ENCODE data around the gene LILRB2. TPM values are rescaled to one million over a fixed set of nuclear protein-coding genes. Genes with fewer than 3 reads are reported as not detected.
"Not testable (repeated sequence)": the region's sequence is repeated elsewhere in the genome, so short reads cannot be mapped to it uniquely, and the experiment has no call there.

LILRB2 gene
- total and polyA plus RNA-seq, 2 donors (not counting 1 experiment from before 2014, with no cell fraction given): 8.3 to 12.4 TPM

DNA sequence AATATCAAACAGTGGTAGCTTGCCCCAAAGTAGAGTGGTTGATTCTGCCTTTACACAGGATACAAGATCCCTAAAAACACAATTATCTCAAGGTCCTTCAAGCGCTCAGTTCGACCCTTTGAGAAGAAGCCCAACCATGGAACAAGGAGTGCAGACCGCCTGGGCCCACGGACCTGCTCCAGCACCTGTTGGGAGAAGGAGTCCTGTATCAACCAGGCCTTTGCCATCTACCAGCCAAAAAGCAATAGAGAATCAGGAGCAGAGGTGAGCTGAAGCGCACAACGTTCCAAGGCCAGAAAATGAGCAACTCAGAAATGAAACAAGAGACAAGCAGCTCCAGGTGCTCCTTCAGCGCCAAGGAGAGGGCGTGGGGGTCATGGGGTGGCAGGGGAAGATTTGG is 51.8 kb downstream of the LILRB2 start:
- ChIA-PET POLR2A (no interaction called here), CTCF (interaction anchor here (0.7 to 1.6 kb wide), 5 partner anchors 40 to 565 kb away, joined by 3 to 4 read pairs (median 3); partner anchors contain the start of gene MBOAT7)
- H3K4me3 Mint-ChIP-seq: no peak overlapping the region
- ATAC-seq (ENCODE audit: low read depth): no peak
- Histone ChIP-seq H3K79me2 (ENCODE audit: control insufficient read depth, insufficient read depth, low read length) (no peaks in the 10 kb centered on the region), H3K4me2 (replicated peaks; ENCODE audit: low read depth, low read length, poor library complexity, severe bottlenecking) (no peak overlapping the region), H3K36me3 (replicated peaks in 1 of 2; ENCODE audit: control extremely low read depth in 1 of 2, control insufficient read depth in 1 of 2, extremely low read depth in 1 of 2, insufficient read depth in 2 of 2, low read length in 1 of 2) (no peaks in the 10 kb centered on the region), H3K27me3 (replicated peaks in 1 of 4; ENCODE audit: control extremely low read depth in 1 of 4, control insufficient read depth in 3 of 4, insufficient read depth in 4 of 4, low read length in 3 of 4) (peaks cover 0 to 44% (median 14%) of the 10 kb centered on the region in 4 experiments), H3K27ac (ENCODE audit: low read length in 2 of 2) (no peak overlapping the region), H3K4me1 (ENCODE audit: control insufficient read depth in 2 of 2, insufficient read depth in 2 of 2, low read length in 2 of 2) (peaks cover 4 to 7% of the 10 kb centered on the region in 2 donors), H3K4me3 (ENCODE audit: control extremely low read depth in 1 of 5, extremely low read depth in 1 of 5, insufficient read depth in 1 of 5, low read depth in 2 of 5, low read length in 4 of 5) (no peak overlapping the region), H4K20me1 (ENCODE audit: control insufficient read depth, insufficient read depth, low read length, poor library complexity, severe bottlenecking) (no peaks in the 10 kb centered on the region), H3K9ac (ENCODE audit: low read length) (no peak overlapping the region), H2AFZ (ENCODE audit: insufficient read depth, low read depth, low read length, poor library complexity, severe bottlenecking) (no peak overlapping the region), H3K9me3 (ENCODE audit: control extremely low read depth in 1 of 3, control insufficient read depth in 2 of 3, insufficient read depth in 1 of 3, low read length in 2 of 3) (peaks cover 0 to 2% (median 0%) of the 10 kb centered on the region in 3 donors)
- peaks cover 3% of the 10 kb centered on the region for H3K4me1 Mint-ChIP-seq
- no peak for DNase-seq
- WGBS (ENCODE audit: insufficient coverage): 96% methylated on average over 8 of the region's 8 CpGs
- intact Hi-C loops (cut with micrococcal nuclease): no loop called here
- H3K9me3 Mint-ChIP-seq (ENCODE audit: insufficient read depth): no peaks in the 10 kb centered on the region
- no peak overlapping the region for H3K27ac Mint-ChIP-seq
- peaks cover 32% of the 10 kb centered on the region for H3K27me3 Mint-ChIP-seq
- TF ChIP-seq, protein P1, sequence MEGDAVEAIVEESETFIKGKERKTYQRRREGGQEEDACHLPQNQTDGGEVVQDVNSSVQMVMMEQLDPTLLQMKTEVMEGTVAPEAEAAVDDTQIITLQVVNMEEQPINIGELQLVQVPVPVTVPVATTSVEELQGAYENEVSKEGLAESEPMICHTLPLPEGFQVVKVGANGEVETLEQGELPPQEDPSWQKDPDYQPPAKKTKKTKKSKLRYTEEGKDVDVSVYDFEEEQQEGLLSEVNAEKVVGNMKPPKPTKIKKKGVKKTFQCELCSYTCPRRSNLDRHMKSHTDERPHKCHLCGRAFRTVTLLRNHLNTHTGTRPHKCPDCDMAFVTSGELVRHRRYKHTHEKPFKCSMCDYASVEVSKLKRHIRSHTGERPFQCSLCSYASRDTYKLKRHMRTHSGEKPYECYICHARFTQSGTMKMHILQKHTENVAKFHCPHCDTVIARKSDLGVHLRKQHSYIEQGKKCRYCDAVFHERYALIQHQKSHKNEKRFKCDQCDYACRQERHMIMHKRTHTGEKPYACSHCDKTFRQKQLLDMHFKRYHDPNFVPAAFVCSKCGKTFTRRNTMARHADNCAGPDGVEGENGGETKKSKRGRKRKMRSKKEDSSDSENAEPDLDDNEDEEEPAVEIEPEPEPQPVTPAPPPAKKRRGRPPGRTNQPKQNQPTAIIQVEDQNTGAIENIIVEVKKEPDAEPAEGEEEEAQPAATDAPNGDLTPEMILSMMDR (IDR thresholded peaks at IDR 0.05): no peak
- no peak for TF ChIP-seq EZH2 (IDR thresholded peaks at IDR 0.05; ENCODE audit: borderline replicate concordance, insufficient read depth, low read depth, low read length, poor library complexity, severe bottlenecking)

DNA sequence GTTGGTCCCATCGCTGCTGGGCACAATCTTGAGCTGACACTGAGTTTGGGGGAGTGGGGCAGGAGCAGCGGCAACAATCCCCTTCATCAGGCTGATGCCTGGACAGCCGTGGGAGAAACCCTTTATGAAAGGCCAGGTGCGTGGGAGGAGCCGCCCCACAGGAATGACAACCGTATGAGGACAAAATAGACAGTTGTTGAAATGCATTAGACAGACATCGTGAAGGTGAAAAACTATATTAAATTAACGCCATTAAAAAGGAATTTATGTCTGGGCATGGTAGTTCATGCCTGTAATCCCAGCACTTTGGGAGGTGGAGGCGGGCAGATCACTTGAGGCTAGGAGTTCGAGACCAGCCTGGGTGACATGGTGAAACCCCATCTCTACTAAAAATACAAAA is 56.3 kb downstream of the LILRB2 start:
- H4K20me1 ChIP-seq (ENCODE audit: control insufficient read depth, insufficient read depth, low read length, poor library complexity, severe bottlenecking); H3K4me1 Mint-ChIP-seq; CTCF ChIA-PET; H3K9ac ChIP-seq (ENCODE audit: low read length); POLR2A ChIA-PET; H3K9me3 ChIP-seq (ENCODE audit: control extremely low read depth in 1 of 3, control insufficient read depth in 2 of 3, insufficient read depth in 1 of 3, low read length in 2 of 3); ATAC-seq (ENCODE audit: low read depth); H3K4me2 ChIP-seq (replicated peaks; ENCODE audit: low read depth, low read length, poor library complexity, severe bottlenecking); H3K27ac ChIP-seq (ENCODE audit: low read length in 2 of 2); H2AFZ ChIP-seq (ENCODE audit: insufficient read depth, low read depth, low read length, poor library complexity, severe bottlenecking); H3K79me2 ChIP-seq (ENCODE audit: control insufficient read depth, insufficient read depth, low read length); H3K4me3 ChIP-seq (ENCODE audit: control extremely low read depth in 1 of 5, extremely low read depth in 1 of 5, insufficient read depth in 1 of 5, low read depth in 2 of 5, low read length in 4 of 5); H3K27ac Mint-ChIP-seq; H3K9me3 Mint-ChIP-seq (ENCODE audit: insufficient read depth); DNase-seq; H3K4me3 Mint-ChIP-seq; intact Hi-C loops (cut with micrococcal nuclease); H3K36me3 ChIP-seq (replicated peaks in 1 of 2; ENCODE audit: control extremely low read depth in 1 of 2, control insufficient read depth in 1 of 2, extremely low read depth in 1 of 2, insufficient read depth in 2 of 2, low read length in 1 of 2): not testable (repeated sequence)
- peaks cover 0 to 11% of the 10 kb centered on the region in 2 donors for H3K4me1 ChIP-seq (ENCODE audit: control insufficient read depth in 2 of 2, insufficient read depth in 2 of 2, low read length in 2 of 2)
- peaks cover 0 to 10% (median 0%) of the 10 kb centered on the region in 4 experiments for H3K27me3 ChIP-seq (replicated peaks in 1 of 4; ENCODE audit: control extremely low read depth in 1 of 4, control insufficient read depth in 3 of 4, insufficient read depth in 4 of 4, low read length in 3 of 4)
- WGBS (ENCODE audit: insufficient coverage): no CpG with 5 or more reads among the region's 10 CpGs
- peaks cover 12% of the 10 kb centered on the region for H3K27me3 Mint-ChIP-seq

DNA sequence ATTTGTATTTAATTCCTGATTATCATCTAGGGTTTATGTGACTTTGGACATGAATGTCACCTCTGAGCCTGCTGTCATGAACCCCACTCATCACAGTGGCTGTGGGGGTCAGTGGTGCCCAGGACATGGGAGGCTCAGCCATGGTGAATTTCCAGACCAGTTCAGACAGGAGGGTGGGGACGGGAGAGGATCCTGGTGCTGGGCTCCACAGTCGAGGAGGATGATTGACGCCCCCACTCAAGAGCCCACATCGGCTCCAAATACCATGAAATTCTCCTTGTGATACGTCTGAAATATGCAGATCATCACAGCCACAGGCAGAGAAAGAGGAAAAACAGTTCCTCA is 57.0 kb downstream of the LILRB2 start:
- H3K4me3 ChIP-seq (ENCODE audit: control extremely low read depth in 1 of 5, extremely low read depth in 1 of 5, insufficient read depth in 1 of 5, low read depth in 2 of 5, low read length in 4 of 5); H3K27ac ChIP-seq (ENCODE audit: low read length in 2 of 2); H4K20me1 ChIP-seq (ENCODE audit: control insufficient read depth, insufficient read depth, low read length, poor library complexity, severe bottlenecking); H3K4me3 Mint-ChIP-seq; H3K27ac Mint-ChIP-seq; H3K27me3 Mint-ChIP-seq; POLR2A ChIA-PET; CTCF ChIA-PET; H3K4me2 ChIP-seq (replicated peaks; ENCODE audit: low read depth, low read length, poor library complexity, severe bottlenecking); H3K9me3 Mint-ChIP-seq (ENCODE audit: insufficient read depth); H3K9ac ChIP-seq (ENCODE audit: low read length); intact Hi-C loops (cut with micrococcal nuclease); H3K79me2 ChIP-seq (ENCODE audit: control insufficient read depth, insufficient read depth, low read length); H2AFZ ChIP-seq (ENCODE audit: insufficient read depth, low read depth, low read length, poor library complexity, severe bottlenecking); DNase-seq; H3K36me3 ChIP-seq (replicated peaks in 1 of 2; ENCODE audit: control extremely low read depth in 1 of 2, control insufficient read depth in 1 of 2, extremely low read depth in 1 of 2, insufficient read depth in 2 of 2, low read length in 1 of 2); H3K4me1 Mint-ChIP-seq; H3K27me3 ChIP-seq (replicated peaks in 1 of 4; ENCODE audit: control extremely low read depth in 1 of 4, control insufficient read depth in 3 of 4, insufficient read depth in 4 of 4, low read length in 3 of 4); H3K9me3 ChIP-seq (ENCODE audit: control extremely low read depth in 1 of 3, control insufficient read depth in 2 of 3, insufficient read depth in 1 of 3, low read length in 2 of 3); ATAC-seq (ENCODE audit: low read depth): not testable (repeated sequence)
- H3K4me1 ChIP-seq (ENCODE audit: control insufficient read depth in 2 of 2, insufficient read depth in 2 of 2, low read length in 2 of 2): peaks cover 0 to 11% of the 10 kb centered on the region in 2 donors
- WGBS (ENCODE audit: insufficient coverage): 67% methylated on average over 1 of the region's 5 CpGs
